Type B pancreatic cell (in vitro differentiated cells): Measurements from ENCODE around the gene CHRNA9. TPM values are rescaled to one million over a fixed set of nuclear protein-coding genes. Genes with fewer than 3 reads are reported as not detected.
"Not testable (repeated sequence)": the region's sequence is repeated elsewhere in the genome, so short reads cannot be mapped to it uniquely, and the experiment has no call there.

Experiments
- DNase-seq: peaks from one replicate; pipeline ENCODE4 v3.0.0; 2021; ENCODE audit warnings: mixed read lengths; ENCODE audit not compliant: unreplicated experiment; ENCODE audit errors: extremely low spot score
- H3K27ac Mint-ChIP-seq: 2 replicates; pipeline ENCODE4 v1.8.0; 2021; ENCODE audit warnings: mild to moderate bottlenecking, mixed read lengths
- H3K27me3 Mint-ChIP-seq: 2 replicates; pipeline ENCODE4 v1.8.0; 2021; ENCODE audit warnings: mixed read lengths
- H3K36me3 Mint-ChIP-seq: 2 replicates; pipeline ENCODE4 v1.8.0; 2021; ENCODE audit warnings: mixed read lengths
- H3K4me1 Mint-ChIP-seq: one replicate; pipeline ENCODE4 v1.8.0; 2021; ENCODE audit warnings: mixed read lengths; ENCODE audit not compliant: unreplicated experiment
- H3K4me3 Mint-ChIP-seq: 2 replicates; pipeline ENCODE4 v1.8.0; 2021; ENCODE audit warnings: mild to moderate bottlenecking, mixed read lengths
- H3K9me3 Mint-ChIP-seq: 2 replicates; pipeline ENCODE4 v1.8.0; 2021; ENCODE audit warnings: mixed read lengths
- long read RNA-seq: library from polyadenylated mRNA; unstranded; transcript quantifications from one replicate; pipeline ENCODE4 v2.0.0, GENCODE V29; 2020
- total RNA-seq: library from RNA; stranded (reverse); gene quantifications from 2 replicates; pipeline ENCODE4 v1.2.1, GENCODE V29; 2021; ENCODE audit warnings: low replicate concordance
- TF ChIP-seq, protein P1 (sequence below): fragments of 200-600 bp; sonication (generic); conservative IDR thresholded peaks from 2 replicates; pipeline ENCODE4 v1.5.0; 2021; ENCODE audit warnings: antibody characterized with exemption, mild to moderate bottlenecking

CHRNA9 gene, protein sequence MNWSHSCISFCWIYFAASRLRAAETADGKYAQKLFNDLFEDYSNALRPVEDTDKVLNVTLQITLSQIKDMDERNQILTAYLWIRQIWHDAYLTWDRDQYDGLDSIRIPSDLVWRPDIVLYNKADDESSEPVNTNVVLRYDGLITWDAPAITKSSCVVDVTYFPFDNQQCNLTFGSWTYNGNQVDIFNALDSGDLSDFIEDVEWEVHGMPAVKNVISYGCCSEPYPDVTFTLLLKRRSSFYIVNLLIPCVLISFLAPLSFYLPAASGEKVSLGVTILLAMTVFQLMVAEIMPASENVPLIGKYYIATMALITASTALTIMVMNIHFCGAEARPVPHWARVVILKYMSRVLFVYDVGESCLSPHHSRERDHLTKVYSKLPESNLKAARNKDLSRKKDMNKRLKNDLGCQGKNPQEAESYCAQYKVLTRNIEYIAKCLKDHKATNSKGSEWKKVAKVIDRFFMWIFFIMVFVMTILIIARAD
- 0.58 TPM in 1 of 2 replicates, not detected in the other for total RNA-seq
- long read RNA-seq = 0 reads

DNA sequence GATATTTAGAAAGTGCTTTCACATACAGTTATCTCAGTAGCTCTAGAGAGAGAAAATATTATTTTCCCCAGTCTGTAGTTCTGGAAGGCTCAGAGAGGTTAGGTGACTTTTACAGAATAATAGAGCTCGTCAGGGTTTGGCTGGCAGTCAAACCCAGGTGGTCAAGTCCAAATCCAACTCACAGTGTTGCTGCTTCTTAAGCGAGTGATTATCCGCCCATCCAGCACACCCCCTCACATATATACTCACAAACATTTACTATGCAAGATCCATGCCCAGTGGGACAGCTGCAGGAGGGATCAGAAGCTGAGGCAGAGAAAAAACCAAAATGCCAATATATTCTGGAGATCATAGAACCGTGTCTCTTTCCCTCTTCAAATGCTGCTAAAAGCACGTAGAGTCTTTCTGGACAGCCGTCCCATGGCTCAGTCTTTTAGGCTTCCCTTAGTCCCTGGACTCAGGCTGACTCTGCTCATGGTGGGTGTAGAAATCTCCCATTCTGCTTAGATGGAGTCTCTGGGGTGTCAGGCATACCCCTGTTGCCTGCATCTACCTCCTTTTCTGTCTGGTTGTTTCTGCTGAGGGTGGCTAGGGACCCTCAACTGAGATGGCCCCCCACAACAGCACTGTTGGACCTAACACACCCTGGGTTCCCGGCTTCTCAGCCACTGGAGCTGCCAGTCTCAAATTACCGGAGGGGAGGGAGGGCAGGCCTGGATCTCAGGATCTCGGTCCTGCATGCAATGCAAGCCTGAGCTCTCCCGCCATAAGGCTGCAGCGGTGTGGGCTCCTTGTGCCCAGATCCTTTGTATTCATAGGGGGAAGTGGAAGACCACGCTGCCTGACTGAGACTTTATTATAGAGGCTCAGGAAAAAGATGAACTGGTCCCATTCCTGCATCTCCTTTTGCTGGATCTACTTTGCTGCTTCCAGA is at the start of gene CHRNA9:
Gene CHRNA9, plus strand, starts transcription at position 743 of the 934 bp plus-strand sequence. Its CDS starts 135 bp downstream, at position 878.
- Mint-ChIP-seq H3K36me3 (no peaks in the 10 kb centered on the region), H3K27me3 (no peaks in the 10 kb centered on the region), H3K4me3 (no peak within 1 kb of the TSS), H3K27ac (no peak within 1 kb of the TSS), H3K4me1 (peaks cover 28% of the 10 kb centered on the region), H3K9me3 (no peaks in the 10 kb centered on the region)
- no peak for DNase-seq
- TF ChIP-seq, protein P1, sequence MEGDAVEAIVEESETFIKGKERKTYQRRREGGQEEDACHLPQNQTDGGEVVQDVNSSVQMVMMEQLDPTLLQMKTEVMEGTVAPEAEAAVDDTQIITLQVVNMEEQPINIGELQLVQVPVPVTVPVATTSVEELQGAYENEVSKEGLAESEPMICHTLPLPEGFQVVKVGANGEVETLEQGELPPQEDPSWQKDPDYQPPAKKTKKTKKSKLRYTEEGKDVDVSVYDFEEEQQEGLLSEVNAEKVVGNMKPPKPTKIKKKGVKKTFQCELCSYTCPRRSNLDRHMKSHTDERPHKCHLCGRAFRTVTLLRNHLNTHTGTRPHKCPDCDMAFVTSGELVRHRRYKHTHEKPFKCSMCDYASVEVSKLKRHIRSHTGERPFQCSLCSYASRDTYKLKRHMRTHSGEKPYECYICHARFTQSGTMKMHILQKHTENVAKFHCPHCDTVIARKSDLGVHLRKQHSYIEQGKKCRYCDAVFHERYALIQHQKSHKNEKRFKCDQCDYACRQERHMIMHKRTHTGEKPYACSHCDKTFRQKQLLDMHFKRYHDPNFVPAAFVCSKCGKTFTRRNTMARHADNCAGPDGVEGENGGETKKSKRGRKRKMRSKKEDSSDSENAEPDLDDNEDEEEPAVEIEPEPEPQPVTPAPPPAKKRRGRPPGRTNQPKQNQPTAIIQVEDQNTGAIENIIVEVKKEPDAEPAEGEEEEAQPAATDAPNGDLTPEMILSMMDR = no peak

DNA sequence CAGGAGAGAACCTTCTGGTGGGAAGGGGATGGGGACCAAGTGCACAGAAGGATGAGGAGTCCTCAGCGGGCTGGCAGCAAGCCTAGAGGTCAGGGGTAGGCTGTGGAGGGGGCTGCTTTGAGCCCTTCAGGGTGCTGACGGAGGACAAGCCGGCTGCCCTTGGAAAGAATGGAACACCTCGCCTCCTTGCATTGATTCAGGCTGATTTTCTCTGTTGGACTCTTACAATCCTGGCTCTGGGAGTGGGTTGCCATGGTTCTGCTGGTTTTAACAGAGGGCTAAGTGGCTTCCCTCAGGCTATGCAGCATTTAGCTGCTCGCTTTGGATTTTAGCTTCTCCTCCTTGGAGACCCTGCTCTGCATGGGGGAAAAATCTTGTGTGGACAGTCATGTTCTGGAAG is 49.4 kb upstream of the CHRNA9 start:
- H3K9me3 Mint-ChIP-seq = peaks cover 20% of the 10 kb centered on the region
- H3K27ac Mint-ChIP-seq = no peak overlapping the region
- peak overlapping the region; percentile 49 for H3K4me3 Mint-ChIP-seq
- H3K27me3 Mint-ChIP-seq = no peaks in the 10 kb centered on the region
- H3K36me3 Mint-ChIP-seq = no peaks in the 10 kb centered on the region
- no peak for DNase-seq
- H3K4me1 Mint-ChIP-seq = peaks cover 32% of the 10 kb centered on the region
- TF ChIP-seq, protein P1 = no peak

DNA sequence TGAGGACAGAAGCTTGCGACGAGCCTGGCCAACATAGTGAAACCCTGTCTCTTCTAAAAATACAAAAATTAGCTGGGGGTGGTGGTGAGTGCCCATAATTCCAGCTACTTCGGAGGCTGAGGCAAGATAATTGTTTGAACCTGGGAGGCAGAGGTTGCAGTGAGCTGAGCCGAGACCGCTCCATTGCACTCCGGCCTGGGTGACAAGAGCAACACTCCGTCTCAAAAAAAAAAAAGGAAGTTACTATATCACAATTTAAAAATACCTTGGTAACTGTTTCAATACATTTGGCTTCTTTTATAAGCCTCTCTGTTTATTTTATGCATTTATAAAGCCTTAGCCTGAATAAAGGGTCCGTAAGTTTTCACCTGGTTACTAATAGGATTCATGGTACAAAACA is 46.6 kb upstream of the CHRNA9 start:
- Mint-ChIP-seq H3K27me3 (no peaks in the 10 kb centered on the region), H3K4me1 (peaks cover 23% of the 10 kb centered on the region), H3K4me3 (no peak overlapping the region), H3K36me3 (no peaks in the 10 kb centered on the region), H3K27ac (no peak overlapping the region), H3K9me3 (peaks cover 6% of the 10 kb centered on the region)
- no peak for DNase-seq
- TF ChIP-seq, protein P1 = no peak

DNA sequence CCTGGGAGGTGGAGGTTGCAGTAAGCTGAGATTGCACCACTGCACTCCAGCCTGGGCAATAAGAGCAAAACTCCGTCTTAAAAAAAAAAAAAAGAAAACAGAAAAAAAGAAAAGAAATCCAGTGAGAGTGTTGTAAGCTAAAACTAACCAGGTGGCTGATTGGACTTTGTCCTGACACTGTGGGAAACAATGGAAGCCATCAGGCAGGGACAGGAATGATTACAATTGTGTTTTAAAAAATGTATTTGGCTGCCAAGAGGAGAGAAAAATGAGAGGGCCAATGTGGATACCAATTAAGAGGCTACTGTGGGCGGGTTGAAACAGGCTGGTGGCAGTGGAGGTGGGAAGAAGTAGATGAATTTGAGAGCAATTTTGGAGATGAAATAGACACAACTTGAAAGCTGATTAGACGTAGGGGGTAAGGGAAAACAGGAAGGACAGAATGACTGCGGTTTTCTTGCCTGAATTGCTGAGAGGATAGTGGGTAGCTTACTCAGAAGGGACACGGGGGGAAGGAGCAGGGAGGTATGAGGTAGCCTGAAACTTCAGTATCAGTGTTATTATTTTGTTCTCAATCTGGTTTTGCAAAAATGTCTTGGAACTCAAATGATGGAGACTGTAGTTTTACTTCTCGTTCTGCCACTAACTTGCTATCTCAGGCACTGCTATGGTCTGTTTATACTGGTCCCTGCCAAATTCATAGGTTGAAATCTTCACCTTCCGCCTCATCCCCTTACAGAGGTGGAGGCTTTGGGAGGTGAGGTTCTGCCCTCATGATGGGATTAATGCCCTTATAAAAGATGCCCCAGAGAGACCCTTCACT is 45.6 kb upstream of the CHRNA9 start:
- peak overlapping the region; percentile 20 for H3K27ac Mint-ChIP-seq
- H3K27me3 Mint-ChIP-seq = no peaks in the 10 kb centered on the region
- H3K4me3 Mint-ChIP-seq = peak overlapping the region; percentile 27
- TF ChIP-seq, protein P1 = no peak
- no peak for DNase-seq
- H3K9me3 Mint-ChIP-seq = peaks cover 2% of the 10 kb centered on the region
- H3K36me3 Mint-ChIP-seq = no peaks in the 10 kb centered on the region
- H3K4me1 Mint-ChIP-seq = peaks cover 21% of the 10 kb centered on the region

DNA sequence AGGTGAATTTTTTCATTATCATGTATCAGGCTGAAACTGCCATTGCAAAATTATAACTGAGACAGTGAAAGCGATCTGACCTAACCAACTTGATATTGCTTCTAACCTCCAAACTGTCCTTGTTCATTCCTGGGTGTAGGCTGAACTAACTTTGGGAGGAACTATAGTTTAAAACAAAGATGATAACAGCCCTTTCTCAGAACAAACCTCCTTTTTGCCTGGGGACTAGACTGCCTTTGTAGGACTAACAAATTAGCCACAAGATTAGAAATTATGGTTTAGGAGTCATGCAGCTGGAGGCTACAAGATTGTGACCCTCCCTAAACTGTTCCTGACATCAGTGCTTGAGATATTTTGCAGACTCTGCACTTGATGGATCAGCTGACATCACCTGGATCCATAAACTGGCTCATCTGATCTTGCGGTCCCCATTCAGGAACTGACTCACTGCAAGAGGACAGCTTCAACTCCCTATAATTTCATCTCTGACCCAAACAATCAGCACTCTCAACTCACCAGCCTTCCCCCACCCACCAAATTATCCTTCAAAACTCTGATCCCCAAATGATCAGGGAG is 44.4 kb upstream of the CHRNA9 start:
- not testable (repeated sequence) for H3K4me3 Mint-ChIP-seq, H3K36me3 Mint-ChIP-seq, DNase-seq, H3K9me3 Mint-ChIP-seq, H3K27me3 Mint-ChIP-seq
- Mint-ChIP-seq H3K27ac (peak overlapping the region; percentile 51), H3K4me1 (peaks cover 18% of the 10 kb centered on the region)
